Cardiac muscle cell (in vitro differentiated cells and primary cell): ENCODE results near the gene ADGRF4. TPM values are rescaled to one million over a fixed set of nuclear protein-coding genes. Genes with fewer than 3 reads are reported as not detected.

Experiments used
- DNase-seq, 2 donors: peaks; one replicate each; pipeline versions ENCODE4 v3.0.0 to v3.0.0-alpha.2; 2010 to 2017; ENCODE audit warnings: low read depth in 1 of 2, low spot score in 1 of 2
- H3K27ac ChIP-seq: fragments of 200-600 bp; sonication (generic); 2 replicates; pipeline ENCODE4 v1.5.1; 2016
- H3K27me3 ChIP-seq: fragments of 200-600 bp; sonication (generic); 2 replicates; pipeline ENCODE4 v1.6.0; 2016; ENCODE audit warnings: control low read depth
- H3K36me3 ChIP-seq: fragments of 200-600 bp; sonication (generic); 2 replicates; pipeline ENCODE4 v1.5.1; 2016; ENCODE audit warnings: control low read depth
- H3K4me1 ChIP-seq: fragments of 200-600 bp; sonication (generic); 2 replicates; pipeline ENCODE4 v1.8.1; 2017; ENCODE audit warnings: low read depth, mild to moderate bottlenecking, mixed run types
- H3K4me3 ChIP-seq: fragments of 200-600 bp; sonication (generic); 2 replicates; pipeline ENCODE4 v1.5.1; 2016; ENCODE audit warnings: mild to moderate bottlenecking
- H3K9me3 ChIP-seq: fragments of 200-600 bp; sonication (generic); 2 replicates; pipeline ENCODE4 v1.5.1; 2017; ENCODE audit warnings: low read depth, mild to moderate bottlenecking, control low read depth
- polyA plus RNA-seq: library from polyadenylated mRNA; unstranded; fragments of >200 nt; fragmentation: Nextera tagmentation; extraction: Ambion mirVana; gene quantifications from 2 replicates; pipeline ENCODE4 v1.2.1, GENCODE V29; 2016
- total RNA-seq: library from RNA; depleted of rRNA; stranded (reverse); fragments of >200 nt; gene quantifications from 2 replicates; pipeline ENCODE4 v1.2.3, GENCODE V29; 2016
- TF ChIP-seq, protein P1 (sequence below): IDR thresholded peaks from 2 replicates; pipeline ENCODE4 v1.5.1; 2012; ENCODE audit warnings: low read depth, mild to moderate bottlenecking, low read length

The ADGRF4 gene
- total and polyA plus RNA-seq, 2 experiments from 2014 or later, result not detected

- Histone ChIP-seq H3K4me3 (no peak overlapping the region), H3K9me3 (no peaks in the 10 kb centered on the region), H3K27me3 (no peaks in the 10 kb centered on the region), H3K4me1 (no peaks in the 10 kb centered on the region), H3K27ac (no peak overlapping the region), H3K36me3 (no peaks in the 10 kb centered on the region)
- no peak for DNase-seq
- TF ChIP-seq, protein P1, sequence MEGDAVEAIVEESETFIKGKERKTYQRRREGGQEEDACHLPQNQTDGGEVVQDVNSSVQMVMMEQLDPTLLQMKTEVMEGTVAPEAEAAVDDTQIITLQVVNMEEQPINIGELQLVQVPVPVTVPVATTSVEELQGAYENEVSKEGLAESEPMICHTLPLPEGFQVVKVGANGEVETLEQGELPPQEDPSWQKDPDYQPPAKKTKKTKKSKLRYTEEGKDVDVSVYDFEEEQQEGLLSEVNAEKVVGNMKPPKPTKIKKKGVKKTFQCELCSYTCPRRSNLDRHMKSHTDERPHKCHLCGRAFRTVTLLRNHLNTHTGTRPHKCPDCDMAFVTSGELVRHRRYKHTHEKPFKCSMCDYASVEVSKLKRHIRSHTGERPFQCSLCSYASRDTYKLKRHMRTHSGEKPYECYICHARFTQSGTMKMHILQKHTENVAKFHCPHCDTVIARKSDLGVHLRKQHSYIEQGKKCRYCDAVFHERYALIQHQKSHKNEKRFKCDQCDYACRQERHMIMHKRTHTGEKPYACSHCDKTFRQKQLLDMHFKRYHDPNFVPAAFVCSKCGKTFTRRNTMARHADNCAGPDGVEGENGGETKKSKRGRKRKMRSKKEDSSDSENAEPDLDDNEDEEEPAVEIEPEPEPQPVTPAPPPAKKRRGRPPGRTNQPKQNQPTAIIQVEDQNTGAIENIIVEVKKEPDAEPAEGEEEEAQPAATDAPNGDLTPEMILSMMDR, result no peak
These were observed 17.4 kb downstream of the ADGRF4 start for GRCh38 chr6:47715782-47716181.

DNA sequence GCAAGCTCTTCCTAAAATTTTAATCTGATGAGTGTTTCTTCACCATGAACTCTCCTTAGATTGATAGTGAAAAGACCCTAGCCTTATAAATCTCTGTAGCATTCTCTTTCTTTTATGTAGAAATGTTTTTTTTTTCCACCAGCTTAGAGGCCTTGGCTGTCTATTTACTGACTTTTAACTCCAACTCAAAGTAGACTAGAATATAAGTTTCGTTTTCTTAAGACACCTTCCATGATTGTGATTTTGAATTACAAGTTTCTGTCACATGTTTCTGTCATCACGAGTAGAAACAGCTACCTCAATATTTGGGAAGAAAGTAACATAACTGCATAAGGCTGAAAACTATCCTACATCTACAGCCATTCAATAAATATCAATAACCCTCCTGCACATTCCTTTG is 17.8 kb downstream of the ADGRF4 start:
- Histone ChIP-seq H3K27me3 (no peaks in the 10 kb centered on the region), H3K4me3 (no peak overlapping the region), H3K4me1 (no peaks in the 10 kb centered on the region), H3K36me3 (no peaks in the 10 kb centered on the region), H3K27ac (no peak overlapping the region), H3K9me3 (no peaks in the 10 kb centered on the region)
- DNase-seq, result no peak
- TF ChIP-seq, protein P1, result no peak

DNA sequence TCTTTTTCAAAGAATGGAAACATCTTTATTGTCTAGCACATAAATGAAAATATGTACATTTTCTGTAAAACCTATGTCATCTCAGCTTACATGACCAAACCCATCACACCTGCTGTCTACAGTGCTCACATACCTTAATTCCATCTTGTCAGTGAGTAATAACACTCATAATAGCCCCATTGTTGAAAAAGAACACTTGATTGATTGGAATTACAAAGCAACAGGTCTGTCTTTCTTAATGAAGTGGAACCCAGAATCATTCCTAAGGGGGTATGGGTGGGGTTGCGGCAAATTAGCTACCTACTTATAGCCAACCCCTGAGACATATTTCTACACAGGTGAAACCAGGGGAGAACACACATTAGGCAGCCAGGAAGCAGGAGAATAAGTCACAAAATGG is 20.2 kb downstream of the ADGRF4 start:
- TF ChIP-seq, protein P1, result no peak
- no peak for DNase-seq
- Histone ChIP-seq H3K4me3 (no peak overlapping the region), H3K27ac (no peak overlapping the region), H3K4me1 (no peaks in the 10 kb centered on the region), H3K27me3 (no peaks in the 10 kb centered on the region), H3K36me3 (no peaks in the 10 kb centered on the region), H3K9me3 (no peaks in the 10 kb centered on the region)

DNA sequence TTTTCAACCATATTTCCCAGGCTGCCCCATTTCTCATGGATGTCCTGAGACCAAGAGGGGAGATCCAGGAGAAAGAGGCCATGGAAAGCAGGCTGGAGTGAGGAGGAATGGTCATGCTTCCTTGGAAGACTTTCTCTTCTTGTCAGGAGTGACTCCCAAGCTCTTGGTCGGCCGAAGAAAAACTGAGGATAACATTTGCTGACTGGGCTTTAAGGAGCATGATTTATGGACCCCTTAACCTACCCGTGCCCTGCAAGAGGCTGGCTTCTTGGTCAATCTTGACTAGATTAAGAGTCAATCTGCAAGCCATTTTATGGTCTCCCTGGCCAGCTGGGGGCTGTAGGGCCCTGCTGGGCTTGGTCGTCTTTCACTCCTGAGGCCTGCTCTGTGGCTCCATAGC is 22.8 kb downstream of the ADGRF4 start:
- TF ChIP-seq, protein P1, result no peak
- H3K4me1 ChIP-seq, result no peaks in the 10 kb centered on the region
- no peaks in the 10 kb centered on the region for H3K9me3 ChIP-seq
- no peak overlapping the region for H3K4me3 ChIP-seq
- H3K27me3 ChIP-seq, result no peaks in the 10 kb centered on the region
- H3K36me3 ChIP-seq, result no peaks in the 10 kb centered on the region
- no peak for DNase-seq
- no peak overlapping the region for H3K27ac ChIP-seq

- no peaks in the 10 kb centered on the region for H3K36me3 ChIP-seq
- no peak overlapping the region for H3K4me3 ChIP-seq
- no peaks in the 10 kb centered on the region for H3K27me3 ChIP-seq
- TF ChIP-seq, protein P1, result no peak
- DNase-seq, result no peak
- no peaks in the 10 kb centered on the region for H3K4me1 ChIP-seq
- no peak overlapping the region for H3K27ac ChIP-seq
- H3K9me3 ChIP-seq, result no peaks in the 10 kb centered on the region
These were observed 23.8 kb downstream of the ADGRF4 start for GRCh38 chr6:47722194-47722593.

GRCh38 chr6:47724300-47724699 is 25.9 kb downstream of the ADGRF4 start:
- Histone ChIP-seq H3K27ac (no peak overlapping the region), H3K9me3 (no peaks in the 10 kb centered on the region), H3K4me1 (no peaks in the 10 kb centered on the region), H3K4me3 (no peak overlapping the region), H3K36me3 (no peaks in the 10 kb centered on the region), H3K27me3 (no peaks in the 10 kb centered on the region)
- DNase-seq, result no peak
- TF ChIP-seq, protein P1, result no peak
